NOMO-1 (cell line): ENCODE results near the gene HSPA4.

Experiments
- DNase-seq, 2 experiments: peaks; one replicate each; lab custom pipeline; 2025; ENCODE audit not compliant: unreplicated experiment in 2 of 2; lab: John Stamatoyannopoulos, UW

HSPA4 gene

GRCh38 chr5:133154274-133155075 is 102.7 kb downstream of the HSPA4 start:
- no peak for DNase-seq

GRCh38 chr5:133155326-133155969 is 103.6 kb downstream of the HSPA4 start:
- no peak for DNase-seq
